GM18511 (cell line): ENCODE data around the gene LCA5L.
"Not testable (repeated sequence)": the region's sequence is repeated elsewhere in the genome, so short reads cannot be mapped to it uniquely, and the experiment has no call there.

ENCODE experiments used
- ATAC-seq: cut with Tn5 transposase; IDR thresholded peaks from one replicate; pipeline ENCODE4 v1.9.1; 2021; ENCODE audit warnings: mild to moderate bottlenecking, moderate library complexity; ENCODE audit not compliant: unreplicated experiment

Gene LCA5L

GRCh38 chr21:39452207-39452969 lies 6.8 kb upstream of the LCA5L start:
- ATAC-seq, result no peak

GRCh38 chr21:39451332-39452206 lies 6.0 kb upstream of the LCA5L start, which contains the start of gene SH3BGR:
Gene SH3BGR, plus strand, starts transcription at chr21:39451970. Its CDS starts 127 bp downstream, at chr21:39452097.
- no peak for ATAC-seq

- ATAC-seq, result no peak
These were observed 1.7 kb upstream of the LCA5L start for GRCh38 chr21:39447264-39447663.

GRCh38 chr21:39444421-39445180 lies 977 bp downstream of the LCA5L start:
- ATAC-seq, result no peak

GRCh38 chr21:39441502-39442475 lies 3.8 kb downstream of the LCA5L start:
- ATAC-seq, result peak; percentile 33

GRCh38 chr21:39439232-39439631 lies 6.3 kb downstream of the LCA5L start:
- ATAC-seq, result no peak

- no peak for ATAC-seq
These were observed 10.6 kb downstream of the LCA5L start for GRCh38 chr21:39434950-39435349.

- ATAC-seq, result no peak
These were observed 14.6 kb downstream of the LCA5L start for GRCh38 chr21:39430954-39431353.

- ATAC-seq, result no peak
These were observed 15.1 kb downstream of the LCA5L start for GRCh38 chr21:39430457-39430856.

GRCh38 chr21:39430016-39430415 lies 15.6 kb downstream of the LCA5L start:
- ATAC-seq, result no peak

GRCh38 chr21:39429445-39429844 lies 16.1 kb downstream of the LCA5L start:
- ATAC-seq, result no peak

- ATAC-seq, result no peak
These were observed 22.9 kb downstream of the LCA5L start for GRCh38 chr21:39422527-39423241.

GRCh38 chr21:39419204-39419603 lies 26.4 kb downstream of the LCA5L start:
- not testable (repeated sequence) for ATAC-seq

GRCh38 chr21:39406065-39406464 lies 39.5 kb downstream of the LCA5L start:
- no peak for ATAC-seq

- ATAC-seq, result no peak
These were observed 45.4 kb downstream of the LCA5L start for GRCh38 chr21:39400173-39400572.

- no peak for ATAC-seq
These were observed 47.8 kb downstream of the LCA5L start for GRCh38 chr21:39397646-39398385.

- ATAC-seq, result no peak
These were observed 52.6 kb downstream of the LCA5L start for GRCh38 chr21:39392981-39393380.

- ATAC-seq, result no peak
These were observed 55.3 kb downstream of the LCA5L start for GRCh38 chr21:39390212-39390765.
